Amygdala (tissue), 56 donors: ENCODE measurements around the gene OPA3.

ENCODE experiments used
- DNase-seq, 56 donors: peaks; one replicate each; lab custom pipeline; 2025; lab: John Stamatoyannopoulos, UW

Gene OPA3

GRCh38 chr19:45506989-45507871, 77.4 kb downstream of the OPA3 start, which contains the start of gene VASP:
TSS of gene VASP (plus strand) at chr19:45507479. CDS start at chr19:45507772, 293 bp downstream.
- peak in 52 of 56 donors; percentile 23 to 85 (median 62) for DNase-seq

GRCh38 chr19:45506246-45506988, 78.2 kb downstream of the OPA3 start:
- peak in 54 of 56 donors; percentile 24 to 92 (median 76) for DNase-seq

GRCh38 chr19:45505996-45506245, 78.7 kb downstream of the OPA3 start:
- no peak for DNase-seq

GRCh38 chr19:45505151-45505995, 79.2 kb downstream of the OPA3 start:
- no peak for DNase-seq

GRCh38 chr19:45503909-45504308, 80.7 kb downstream of the OPA3 start:
- DNase-seq: no peak

- DNase-seq: no peak
Measured at GRCh38 chr19:45502111-45502510, 82.5 kb downstream of the OPA3 start.

GRCh38 chr19:45501730-45502014, 82.9 kb downstream of the OPA3 start:
- DNase-seq: no peak

- no peak for DNase-seq
Measured at GRCh38 chr19:45500918-45501729, 83.5 kb downstream of the OPA3 start.

- DNase-seq: peak in 4 of 56 donors; percentile 4 to 44 (median 28)
Measured at GRCh38 chr19:45499196-45500180, 85.1 kb downstream of the OPA3 start.

- peak in 5 of 56 donors; percentile 2 to 27 (median 6) for DNase-seq
Measured at GRCh38 chr19:45498411-45499195, 86.0 kb downstream of the OPA3 start, which contains the start of gene PPM1N. TSS of gene PPM1N (plus strand) at chr19:45498443. CDS start at chr19:45498473, 30 bp downstream.

- no peak for DNase-seq
Measured at GRCh38 chr19:45497791-45498190, 86.8 kb downstream of the OPA3 start.

- peak in 13 of 56 donors; percentile 5 to 66 (median 30) for DNase-seq
Measured at GRCh38 chr19:45496349-45496953, 88.2 kb downstream of the OPA3 start.

GRCh38 chr19:45495178-45495577, 89.4 kb downstream of the OPA3 start:
- DNase-seq: no peak

- no peak for DNase-seq
Measured at GRCh38 chr19:45494261-45494916, 90.2 kb downstream of the OPA3 start.

- peak in 26 of 56 donors; percentile 5 to 65 (median 29) for DNase-seq
Measured at GRCh38 chr19:45492627-45493470, 91.8 kb downstream of the OPA3 start.

GRCh38 chr19:45492137-45492626, 92.4 kb downstream of the OPA3 start:
- DNase-seq: no peak
